Right ventricle myocardium inferior (tissue), 1 donor: ENCODE data around the gene MAP3K7. TPM values are rescaled to one million over a fixed set of nuclear protein-coding genes. Genes with fewer than 3 reads are reported as not detected.

ENCODE experiments used
- ATAC-seq: fragments of 200-7000 bp; cut with Tn5 transposase; one replicate; pipeline ENCODE4 v1.9.1; 2020; ENCODE audit warnings: mild to moderate bottlenecking, moderate library complexity
- DNase-seq: peaks from one replicate; pipeline ENCODE4 v3.0.0; 2021; ENCODE audit errors: missing footprints
- intact Hi-C: fragments of 100-400 bp; cut with DNase I; formaldehyde crosslinking; loops from one replicate; pipeline ENCODE4 v1.11.0; 2022
- long read RNA-seq: library from polyadenylated mRNA; unstranded; transcript quantifications from one replicate; pipeline ENCODE4 v2.0.0, GENCODE V29; 2021
- total RNA-seq: library from RNA; stranded (reverse); fragmentation: NEBNext Ultra II Directional; extraction: Animal tissue kit (Norgen Biotek cat#: 25700); gene quantifications from one replicate; pipeline ENCODE4 v1.2.1, GENCODE V29; 2021
- donor health status: DM: no; HTN: yes; CAD: no; lungs with severe emphysema.

MAP3K7 gene
- total RNA-seq, result 15.6 TPM
- long read RNA-seq, full-length matches to known transcripts, result 13 of 18 reads
- long read RNA-seq, partial matches to known transcripts, result 2 of 18 reads
- long read RNA-seq, other reads (novel, unspliced or antisense), result 3 of 18 reads

DNA sequence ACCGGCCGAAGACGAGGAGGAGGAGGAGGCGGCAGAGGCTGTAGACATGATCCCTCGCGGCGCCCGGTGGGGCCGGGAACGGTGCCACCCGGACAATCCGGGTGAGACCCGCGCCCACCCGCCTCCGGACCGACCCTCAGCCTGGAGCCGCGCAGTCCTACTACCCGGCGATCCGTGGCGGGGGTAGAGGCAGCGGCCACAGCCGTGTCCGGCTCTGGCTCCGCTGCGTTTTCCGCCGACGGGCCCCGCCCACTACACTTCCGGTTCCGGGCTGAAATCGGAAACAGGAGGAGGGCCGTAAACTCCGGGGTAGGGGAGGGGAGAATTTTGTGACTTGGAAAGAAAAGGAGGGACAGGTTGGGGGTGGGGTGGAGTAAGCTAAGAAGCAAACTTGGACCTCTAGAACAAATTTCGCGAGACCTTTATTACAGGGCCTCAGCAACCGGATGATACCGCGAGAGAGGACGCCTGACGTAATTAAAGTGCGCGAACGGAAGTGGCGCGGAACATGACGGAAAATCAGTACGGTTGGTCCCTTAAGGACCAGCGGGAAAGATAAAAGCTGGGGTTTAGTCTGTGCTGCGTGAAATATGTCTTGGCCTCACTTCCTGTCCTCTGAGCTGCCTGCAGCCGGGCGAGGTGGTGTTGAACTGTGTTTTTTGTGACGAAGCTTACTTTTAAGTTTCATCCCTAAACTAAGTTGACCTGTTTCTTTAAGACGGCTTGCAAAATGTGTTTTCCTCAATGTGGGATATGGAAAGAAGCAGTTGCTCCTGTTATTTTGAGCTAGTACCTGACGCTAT, at the start of gene MAP3K7:
Gene MAP3K7 (minus strand): TSS at position 237 of the 803 bp plus-strand sequence. CDS start 189 bp downstream, at position 48.
- ATAC-seq (peak; percentile 97), DNase-seq (peak; percentile 93)
- intact Hi-C loops, result no loop called here

DNA sequence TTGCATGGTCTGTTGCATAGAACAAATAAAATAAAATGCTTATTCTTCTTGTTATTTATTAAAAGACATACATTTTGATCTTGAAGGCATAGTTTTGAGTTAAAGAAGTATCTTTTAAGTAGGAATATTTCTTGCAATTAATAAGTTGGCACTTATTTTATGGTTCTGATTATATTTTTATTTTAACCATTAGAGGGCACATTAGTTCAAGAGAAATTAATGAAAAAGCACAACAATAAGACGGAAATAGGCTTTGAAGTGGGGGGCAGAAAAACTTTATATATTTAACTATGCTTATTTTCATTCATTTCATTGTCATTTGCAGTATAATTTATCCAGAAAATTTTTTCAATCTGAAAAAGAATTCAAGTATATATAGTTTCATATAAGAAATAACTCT, 44.2 kb upstream of the MAP3K7 start:
- ATAC-seq (no peak), DNase-seq (no peak)
- intact Hi-C loops, result no loop called here

DNA sequence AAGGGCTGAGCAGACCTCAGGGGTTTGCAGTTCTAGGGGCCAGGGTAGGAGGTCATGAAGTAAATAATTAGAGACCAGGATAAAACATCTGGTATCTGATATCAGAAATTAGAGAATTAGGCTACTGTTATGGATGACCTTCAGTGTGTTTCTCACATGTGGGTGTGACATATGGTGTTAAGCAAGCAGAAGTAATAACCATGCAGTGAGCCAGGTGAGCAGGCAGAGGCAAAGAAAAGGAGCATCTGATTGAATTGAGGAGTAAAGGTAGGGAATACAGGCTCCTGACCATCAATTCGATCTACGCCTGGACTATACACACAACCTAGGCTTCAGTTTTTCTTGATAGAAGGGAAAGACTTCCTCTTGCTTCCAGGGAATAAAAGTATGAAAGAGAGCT, 34.7 kb upstream of the MAP3K7 start:
- DNase-seq, result no peak

DNA sequence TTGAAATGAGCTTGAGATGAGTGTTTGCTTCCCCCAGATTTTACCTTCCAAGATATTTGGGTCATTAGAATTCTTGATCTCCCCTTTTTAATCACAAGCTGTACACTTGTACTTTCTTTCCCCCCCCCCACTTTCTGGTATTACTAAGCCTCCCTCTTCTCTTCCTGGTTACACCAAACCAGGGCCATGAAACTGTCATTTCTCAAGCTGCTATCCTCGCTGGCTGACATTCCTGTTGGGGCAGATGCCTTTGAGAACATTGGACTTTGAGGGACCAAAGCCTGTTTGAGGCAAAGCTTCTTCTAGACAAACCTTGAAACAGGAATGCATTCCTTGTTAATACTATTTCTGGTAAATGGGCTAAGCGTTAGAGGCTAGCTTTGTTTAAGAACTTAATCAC, 32.3 kb upstream of the MAP3K7 start:
- ATAC-seq (no peak), DNase-seq (no peak)
- intact Hi-C loops, result no loop called here

More for the DNA sequence above, 34.7 kb upstream of the MAP3K7 start:
- ATAC-seq, result no peak
- intact Hi-C loops, result no loop called here

DNA sequence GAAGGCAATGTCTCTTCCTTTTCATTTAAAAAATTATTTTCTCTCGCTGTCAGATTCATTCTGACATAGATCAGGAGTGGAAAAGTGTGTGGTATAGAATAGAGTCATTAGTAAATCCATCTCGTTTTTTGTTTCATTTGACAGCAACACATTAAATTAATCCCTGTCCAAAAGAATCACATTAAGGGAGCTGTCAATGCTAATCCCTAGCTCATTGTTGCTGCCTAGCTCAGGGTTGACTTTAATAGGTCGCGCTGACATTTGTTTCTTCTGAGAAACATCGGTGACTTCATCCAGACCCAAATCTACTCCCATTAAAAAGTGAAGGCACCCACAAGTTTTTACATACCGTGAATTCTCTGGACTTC, 25.4 kb upstream of the MAP3K7 start:
- no peak for ATAC-seq
- DNase-seq, result no peak
- intact Hi-C loops, result no loop called here

DNA sequence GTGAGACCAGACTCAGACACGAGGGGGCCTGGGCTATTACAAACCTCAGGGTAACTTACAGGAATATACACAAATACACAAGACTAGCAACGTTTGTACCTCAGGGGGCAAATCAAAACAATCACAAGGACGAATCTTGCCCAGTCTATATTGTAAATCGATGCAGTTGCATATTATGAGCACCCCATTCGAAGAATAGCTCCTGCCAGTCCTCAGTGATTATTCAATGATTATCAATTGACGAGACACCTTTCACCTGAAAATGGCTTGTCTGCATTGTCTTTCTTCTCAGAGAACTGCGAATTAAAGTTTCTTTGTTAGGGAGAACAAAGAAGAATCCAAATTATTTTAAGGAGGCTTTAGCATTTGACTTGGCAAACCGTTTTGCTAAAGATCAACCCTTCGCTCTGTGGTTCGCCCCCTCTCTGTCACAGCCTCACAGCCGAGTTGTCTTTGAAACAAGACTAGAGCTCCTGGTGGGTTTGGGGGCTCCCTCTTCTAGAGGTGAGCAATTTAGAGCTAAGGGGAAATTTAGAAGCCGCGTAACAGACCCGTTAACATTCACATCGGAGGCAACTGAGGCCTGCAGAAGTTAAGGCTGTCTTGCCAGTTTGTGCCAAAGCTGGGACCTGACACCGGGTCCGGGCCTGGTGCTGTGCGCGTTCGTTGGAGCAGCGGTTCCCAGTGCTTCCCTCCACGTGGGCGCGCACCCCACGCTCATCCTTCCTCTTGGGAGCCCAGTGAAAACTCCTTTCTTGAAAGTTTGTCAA, 24.9 kb upstream of the MAP3K7 start:
- ATAC-seq (no peak), DNase-seq (no peak)
- intact Hi-C loops, result no loop called here

DNA sequence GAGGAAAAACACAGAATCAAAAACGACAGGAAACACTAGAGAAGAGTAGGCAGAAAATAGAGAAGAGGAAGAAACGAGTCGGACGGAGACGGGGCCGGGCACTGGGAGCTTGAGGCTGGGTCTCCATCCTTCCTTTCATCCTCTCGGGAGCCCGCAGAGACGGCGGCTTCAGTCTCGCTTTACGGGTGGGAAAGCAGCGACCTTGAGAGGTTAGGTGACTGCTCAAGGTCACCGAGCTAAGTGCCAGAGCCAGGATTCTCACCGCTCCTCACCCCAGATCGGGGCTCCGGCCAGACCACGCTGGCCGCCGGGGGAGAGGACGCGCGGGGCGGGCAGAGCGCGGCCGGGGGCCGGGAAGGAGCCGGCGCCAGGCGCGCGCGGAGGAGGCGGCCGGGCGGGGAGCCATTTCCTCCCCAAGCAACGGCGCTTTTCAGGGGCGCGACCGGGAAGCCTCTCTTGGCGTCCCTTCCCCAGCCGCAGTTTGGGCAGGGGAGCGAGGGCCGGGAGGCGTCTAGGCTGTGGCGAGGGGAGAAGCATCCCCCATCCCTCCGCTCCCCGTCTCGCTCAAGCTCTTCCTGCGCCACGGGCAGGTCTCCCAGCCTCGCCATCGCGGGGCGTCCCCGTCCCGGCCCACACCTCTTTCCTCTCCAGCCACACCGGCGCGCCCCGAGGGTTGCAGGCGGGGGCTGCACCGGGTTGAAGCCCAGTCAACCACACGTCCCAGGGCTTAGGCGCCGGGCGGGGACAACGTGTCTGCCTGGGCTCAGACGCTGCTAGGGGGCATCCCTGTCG, 24.1 kb upstream of the MAP3K7 start:
- peak; percentile 79 for ATAC-seq
- intact Hi-C loops, result no loop called here
- peak; percentile 63 for DNase-seq

DNA sequence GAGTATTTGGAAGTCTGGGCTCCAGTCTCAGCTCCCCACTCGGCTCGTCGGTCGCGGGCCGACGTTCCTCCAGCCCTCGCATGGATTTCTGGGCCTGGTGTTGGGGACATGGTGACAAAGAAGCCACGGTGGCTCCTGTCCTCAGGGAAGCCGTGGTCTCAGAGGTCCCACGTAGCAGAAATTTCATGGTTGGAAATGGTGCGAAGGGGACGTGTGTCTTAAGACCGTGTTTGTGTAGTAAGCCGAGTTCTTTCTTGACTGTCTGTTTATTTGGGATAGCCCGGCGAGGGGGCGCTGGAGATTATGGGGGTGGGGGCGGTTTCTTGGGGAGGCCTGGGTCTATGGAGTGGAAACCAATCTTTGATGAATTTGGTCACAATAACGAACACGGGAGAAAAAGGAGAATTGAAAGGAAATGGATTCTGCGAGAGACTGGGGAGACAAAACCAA, 23.5 kb upstream of the MAP3K7 start:
- ATAC-seq, result no peak
- intact Hi-C loops, result no loop called here
- no peak for DNase-seq

DNA sequence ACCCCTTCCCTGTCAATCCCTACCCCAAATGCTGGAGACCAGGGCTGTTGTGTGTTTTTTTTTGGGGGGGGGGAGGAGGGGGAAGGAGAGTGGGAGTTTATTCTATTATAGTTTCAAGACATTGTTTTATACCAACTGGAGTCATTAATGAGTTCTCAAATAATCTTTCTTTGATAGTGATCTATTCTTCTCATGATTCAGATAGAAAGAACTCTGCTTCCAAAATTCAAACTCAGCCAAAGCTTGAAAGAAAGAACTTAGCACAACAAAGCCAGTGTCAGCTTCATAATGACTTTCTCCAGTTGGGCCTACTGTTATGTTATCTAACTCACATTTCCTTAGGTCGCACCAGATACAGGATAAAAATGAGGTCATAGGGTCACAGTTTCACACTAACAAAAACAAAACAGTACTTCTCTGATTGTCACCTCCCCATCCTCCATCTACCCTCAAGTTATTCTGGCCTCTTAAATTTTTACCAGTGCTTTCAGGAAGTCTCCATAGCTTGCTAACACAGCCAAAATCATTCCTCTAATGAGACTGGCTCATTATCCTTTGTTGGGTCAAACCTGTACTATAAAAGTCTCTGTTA, 19.0 kb upstream of the MAP3K7 start:
- ATAC-seq (no peak), DNase-seq (no peak)
- intact Hi-C loops, result no loop called here

DNA sequence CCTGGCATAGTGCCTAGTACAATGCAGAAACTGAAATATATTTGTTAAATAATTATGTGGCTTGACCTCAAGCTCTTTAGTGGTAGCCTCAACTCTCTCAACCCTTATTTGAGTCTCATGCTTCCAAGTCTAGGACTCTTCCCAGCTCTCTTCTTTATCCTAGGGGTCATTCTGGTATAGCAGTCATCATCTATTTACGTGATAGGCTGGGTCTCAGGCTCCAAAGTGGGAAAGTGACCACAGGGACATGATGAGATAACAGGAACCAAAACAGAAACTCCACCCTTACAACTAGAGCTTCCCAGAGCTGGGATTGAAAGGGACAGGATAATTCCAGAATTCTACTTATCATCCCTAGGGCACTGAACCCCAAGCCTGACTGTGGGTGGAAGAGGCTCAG, 17.7 kb upstream of the MAP3K7 start:
- DNase-seq, result no peak
- ATAC-seq, result no peak
- intact Hi-C loops, result no loop called here

DNA sequence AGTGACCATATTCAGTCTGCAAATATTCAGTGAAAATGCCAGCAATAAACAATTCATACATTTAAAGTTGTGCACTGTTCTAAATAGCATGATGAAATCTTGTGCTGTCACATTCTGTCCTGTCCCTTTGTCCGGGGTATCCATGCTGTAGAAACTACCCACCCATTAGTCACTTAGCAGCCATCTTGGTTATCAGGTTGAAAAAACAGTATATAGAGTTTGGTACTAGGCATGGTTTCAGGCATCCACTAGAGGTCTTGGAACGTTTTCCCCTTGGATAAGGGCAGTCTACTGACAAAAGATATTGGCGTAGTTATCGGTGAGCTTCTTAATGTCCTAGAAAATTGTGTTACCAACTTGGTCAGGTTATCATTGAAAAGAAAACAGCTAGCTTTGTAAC, 12.3 kb upstream of the MAP3K7 start:
- intact Hi-C loops, result no loop called here
- no peak for DNase-seq
- ATAC-seq, result no peak

DNA sequence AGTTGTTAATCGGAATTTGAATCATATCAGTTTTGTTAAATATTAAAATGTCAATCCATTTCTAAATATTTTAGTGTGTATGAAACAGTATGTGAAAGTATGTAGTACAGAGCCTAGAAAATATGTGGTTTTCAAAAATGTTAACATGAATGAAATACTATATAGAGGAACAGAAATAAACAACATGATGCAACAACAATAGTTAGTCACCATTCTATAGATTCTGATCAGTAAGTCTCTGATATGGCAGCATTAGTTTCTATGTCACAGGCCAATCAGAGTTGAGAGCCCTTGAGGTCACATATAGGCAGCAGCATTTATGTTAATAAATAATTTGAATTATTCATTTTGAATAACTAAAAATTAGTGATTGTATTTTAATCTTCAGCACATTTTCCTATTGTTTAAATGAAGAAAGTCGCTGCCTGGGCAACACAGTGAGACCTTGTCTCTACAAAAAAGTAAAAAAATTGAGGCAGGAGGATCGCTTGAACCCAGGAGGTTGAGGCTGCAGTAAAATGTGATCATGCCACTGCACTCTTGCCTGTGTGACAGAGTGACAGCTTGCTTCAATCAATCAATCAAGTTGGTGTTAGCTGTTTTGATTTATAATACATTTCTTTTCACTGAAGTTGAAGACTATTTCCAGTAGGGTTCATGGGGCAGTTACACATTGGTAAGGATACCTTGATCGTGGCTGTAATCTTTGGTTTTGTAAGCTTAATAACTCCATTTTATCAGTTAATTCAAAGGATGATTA, 11.5 kb upstream of the MAP3K7 start:
- DNase-seq, result no peak
- intact Hi-C loops, result no loop called here
- ATAC-seq, result no peak

DNA sequence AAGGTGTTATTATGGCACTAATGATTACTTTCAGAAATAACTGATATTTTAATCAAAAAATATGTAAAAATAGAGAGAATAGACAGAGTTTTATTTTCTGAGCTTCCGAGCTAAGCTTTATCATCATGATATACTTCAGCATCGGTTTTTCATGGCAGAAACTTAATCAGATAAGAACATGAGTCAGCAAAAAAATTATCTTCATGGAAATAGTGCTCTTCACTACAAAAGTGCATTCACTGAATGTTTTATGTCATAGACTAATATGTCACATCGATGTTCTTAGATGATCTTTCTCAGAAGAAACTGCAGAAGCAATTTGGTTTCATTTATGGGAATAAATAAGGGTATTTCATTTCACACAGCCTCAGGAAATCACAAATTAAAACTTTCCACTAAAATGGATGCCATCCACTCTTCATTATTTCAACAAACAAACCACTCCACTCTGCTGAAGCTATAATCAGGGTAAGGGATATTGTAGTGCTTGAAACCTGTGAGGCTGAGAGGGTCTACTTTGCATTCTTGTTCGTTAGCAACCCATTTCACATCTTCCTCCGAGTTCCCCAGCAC, 10.2 kb upstream of the MAP3K7 start:
- intact Hi-C loops, result no loop called here
- no peak for DNase-seq
- ATAC-seq, result no peak

DNA sequence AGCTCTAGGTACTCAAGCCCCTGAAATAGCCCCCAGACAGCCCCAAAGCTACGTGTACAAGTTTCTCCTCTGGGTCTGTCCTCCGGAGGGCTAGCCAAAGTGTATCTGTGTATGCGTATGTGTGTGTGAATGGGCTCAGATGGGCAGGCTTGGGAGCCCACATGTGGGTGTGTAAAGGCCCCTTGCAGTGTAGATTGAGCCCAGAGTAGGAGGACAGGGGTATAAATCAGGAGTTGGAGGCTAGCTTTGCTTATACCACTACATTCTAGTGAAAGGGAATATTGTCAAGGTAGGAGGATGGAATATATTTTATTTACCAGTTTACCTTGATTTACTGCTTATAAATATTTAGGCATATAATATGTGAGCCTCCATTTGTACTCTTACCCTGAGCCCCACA, 9.0 kb upstream of the MAP3K7 start:
- no peak for DNase-seq
- intact Hi-C loops, result no loop called here
- no peak for ATAC-seq

DNA sequence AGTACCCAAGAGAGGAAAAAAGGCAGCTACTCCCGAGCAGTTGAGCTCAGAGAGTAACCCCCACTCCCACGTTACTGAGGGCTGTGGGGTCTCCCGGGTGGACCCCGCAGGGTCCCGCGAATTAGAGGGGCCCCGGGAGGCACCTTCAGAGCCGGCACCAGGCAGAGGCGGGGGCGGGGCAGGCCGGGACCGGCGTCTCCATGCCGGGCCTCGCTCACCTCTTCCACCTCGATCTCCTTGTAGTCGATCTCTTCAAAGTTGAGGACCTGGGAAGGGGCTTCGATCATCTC, 381 bp downstream of the MAP3K7 start:
- ATAC-seq (peak; percentile 9), DNase-seq (no peak)
- intact Hi-C loops, result no loop called here

DNA sequence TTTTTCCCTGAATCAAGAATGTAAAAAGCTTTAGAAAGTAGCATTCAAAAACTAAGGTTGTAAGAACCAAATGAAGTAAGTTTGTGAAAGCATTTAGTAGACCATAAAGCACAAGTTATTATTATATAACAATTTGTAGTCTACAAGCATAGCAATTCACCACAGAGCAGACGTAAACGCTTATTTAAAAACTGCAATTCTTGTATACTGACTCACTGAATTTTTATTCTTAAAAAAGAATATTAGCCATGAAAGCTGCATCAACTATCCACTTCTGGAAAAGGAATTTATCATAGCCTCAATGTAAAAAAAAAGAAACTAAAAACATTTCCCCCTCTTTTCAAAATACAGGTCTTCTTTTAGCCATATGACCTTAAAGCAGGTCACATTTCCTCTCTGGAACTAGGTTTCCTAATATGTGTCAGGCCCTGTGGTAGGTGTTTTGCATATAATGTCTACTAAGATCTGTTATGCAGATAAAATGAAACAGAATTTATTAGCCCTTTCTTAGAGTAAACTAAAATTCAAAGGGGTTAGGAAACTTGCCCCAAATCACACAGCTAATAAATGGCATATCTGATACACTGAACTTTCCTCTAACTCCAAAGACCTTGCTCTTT, 2.1 kb downstream of the MAP3K7 start:
- DNase-seq (no peak), ATAC-seq (no peak)
- intact Hi-C loops, result no loop called here

DNA sequence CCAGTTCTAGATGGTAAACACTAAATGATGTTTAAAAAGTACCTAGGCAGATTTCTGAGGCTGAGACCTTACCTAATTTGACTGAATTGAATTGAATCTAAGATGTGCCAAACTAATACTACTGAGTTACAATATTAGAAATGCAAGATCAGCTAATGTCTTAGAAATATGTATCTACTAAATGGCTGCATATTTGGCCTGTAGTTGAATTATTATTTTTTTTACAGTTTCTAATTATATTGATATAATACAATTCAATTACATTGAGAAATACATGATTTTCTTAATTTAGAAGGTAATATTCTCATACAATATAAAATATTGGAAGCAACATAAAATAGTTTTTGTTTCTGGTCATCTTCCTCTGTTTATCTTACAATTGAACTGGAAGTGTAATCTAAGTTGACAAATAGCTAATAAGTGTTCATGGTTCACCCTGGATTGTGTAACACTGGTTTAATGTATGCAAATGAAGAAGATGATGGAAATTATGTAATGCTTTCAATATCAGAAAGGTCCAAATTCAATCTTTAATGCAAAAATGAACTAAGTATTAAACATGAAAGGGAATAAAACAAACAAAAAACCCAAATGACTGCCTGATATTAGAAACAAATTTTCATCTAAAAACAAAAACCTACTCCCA, 2.9 kb downstream of the MAP3K7 start:
- intact Hi-C loops, result no loop called here
- DNase-seq (no peak), ATAC-seq (no peak)
